Right lobe of liver (tissue), 4 donors: ENCODE data around the gene ATP5IF1.

Source experiments
- CTCF ChIP-seq, 4 donors: fragments of 200-600 bp in 3 of 4; fragments of 450-650 bp in 1 of 4; IDR thresholded peaks; one replicate each; pipeline versions ENCODE4 v1.5.1 to v1.8.0; 2016 to 2022; ENCODE audit warnings: antibody characterized with exemption in 4 of 4, mild to moderate bottlenecking in 2 of 4
- POLR2A ChIP-seq: fragments of 450-650 bp; IDR thresholded peaks from one replicate; pipeline ENCODE4 v1.6.1; 2017; ENCODE audit warnings: antibody characterized with exemption, mild to moderate bottlenecking
- donor health status: DM: no; HTN: no; CAD: no.
- donor health status: DM: no; HTN: no; CAD: no.
- donor health status: DM: no; HTN: yes; CAD: no.

DNA sequence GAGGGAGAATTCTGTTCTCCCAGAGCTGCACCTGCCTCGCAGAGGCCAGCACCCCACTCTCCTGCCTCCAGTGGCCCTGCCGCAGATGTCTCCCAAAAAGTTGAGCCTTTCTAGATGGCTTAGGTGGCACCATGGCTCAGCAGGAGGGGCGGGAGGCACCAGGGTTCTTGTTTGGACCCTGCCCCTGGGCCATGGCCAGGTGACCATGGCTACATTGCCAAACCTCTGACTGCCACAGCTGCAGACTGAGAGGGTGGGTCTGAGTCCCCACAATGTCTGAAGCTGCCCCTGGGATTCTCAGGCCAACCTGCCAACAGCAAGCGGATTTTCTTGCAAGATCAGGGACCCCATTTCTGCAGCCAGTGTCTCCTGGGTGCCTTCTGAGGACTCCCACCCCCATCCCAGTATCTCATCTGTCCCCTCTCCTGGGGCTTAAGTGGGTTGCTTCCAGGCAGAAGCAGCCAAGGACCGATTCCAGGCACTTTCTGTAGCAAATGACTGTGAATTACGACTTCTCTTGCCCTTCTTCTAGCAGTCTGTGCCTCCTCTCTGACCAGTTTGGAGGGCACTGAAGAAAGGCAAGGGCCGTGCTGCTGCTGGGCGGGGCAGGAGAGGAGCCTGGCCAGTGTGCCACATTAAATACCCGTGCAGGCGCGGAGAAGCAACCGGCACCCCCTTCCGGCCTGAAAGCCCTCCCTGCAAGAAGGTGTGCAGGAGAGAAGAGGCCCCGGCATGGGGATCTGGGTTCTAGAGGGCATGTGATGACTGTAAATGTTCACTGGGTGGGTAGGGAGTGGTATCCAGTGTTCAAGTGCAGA, 45.9 kb downstream of the ATP5IF1 start:
- no peak for TF ChIP-seq POLR2A
- no peak for TF ChIP-seq CTCF (IDR thresholded peaks at IDR 0.05)
